ENCODE results near the gene CNOT4.

DNA sequence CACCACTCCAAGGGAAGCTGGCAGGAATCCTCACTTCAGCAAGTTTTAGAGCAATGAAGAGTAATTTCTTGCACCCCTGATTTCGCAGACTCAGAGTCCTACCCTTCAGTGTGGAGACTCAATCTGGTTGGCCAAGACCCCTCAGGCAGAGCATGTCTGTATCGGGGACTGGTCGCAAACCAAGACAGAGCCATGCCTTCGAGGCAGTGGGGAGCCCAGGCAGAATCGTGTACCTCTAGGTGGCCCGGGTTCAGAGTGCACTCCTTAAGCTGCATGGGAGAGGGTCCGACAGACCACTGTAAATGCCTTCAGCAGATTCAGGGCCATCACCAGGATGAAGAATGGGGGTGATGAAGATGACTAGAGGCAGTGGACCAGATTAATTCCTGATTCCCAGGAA is 181.4 kb downstream of the CNOT4 start:
- TF ChIP-seq SNAI2 (CRISPR knock-in tag; IDR thresholded peaks at IDR 0.05) (no peak), GLIS3 (CRISPR knock-in tag; IDR thresholded peaks at IDR 0.05) (no peak), ZNF70 (CRISPR knock-in tag; IDR thresholded peaks at IDR 0.05) (no peak), ZNF565 (CRISPR knock-in tag; conservative IDR thresholded peaks at IDR 0.05; ENCODE audit: low read depth) (no peak), ZFP30 (CRISPR knock-in tag; IDR thresholded peaks at IDR 0.05) (no peak), ISL1 (CRISPR knock-in tag; IDR thresholded peaks at IDR 0.05) (no peak), CREB5 (CRISPR knock-in tag; IDR thresholded peaks at IDR 0.05; ENCODE audit: low read depth) (no peak), ZFP3 (CRISPR knock-in tag; IDR thresholded peaks at IDR 0.05) (no peak), ESRRG (CRISPR knock-in tag; IDR thresholded peaks at IDR 0.05) (no peak), OSR1 (CRISPR knock-in tag; IDR thresholded peaks at IDR 0.05) (no peak)
